ENCODE results near the gene DENND6B.
"Not testable (repeated sequence)": the region's sequence is repeated elsewhere in the genome, so short reads cannot be mapped to it uniquely, and the experiment has no call there.

The DENND6B gene

DNA sequence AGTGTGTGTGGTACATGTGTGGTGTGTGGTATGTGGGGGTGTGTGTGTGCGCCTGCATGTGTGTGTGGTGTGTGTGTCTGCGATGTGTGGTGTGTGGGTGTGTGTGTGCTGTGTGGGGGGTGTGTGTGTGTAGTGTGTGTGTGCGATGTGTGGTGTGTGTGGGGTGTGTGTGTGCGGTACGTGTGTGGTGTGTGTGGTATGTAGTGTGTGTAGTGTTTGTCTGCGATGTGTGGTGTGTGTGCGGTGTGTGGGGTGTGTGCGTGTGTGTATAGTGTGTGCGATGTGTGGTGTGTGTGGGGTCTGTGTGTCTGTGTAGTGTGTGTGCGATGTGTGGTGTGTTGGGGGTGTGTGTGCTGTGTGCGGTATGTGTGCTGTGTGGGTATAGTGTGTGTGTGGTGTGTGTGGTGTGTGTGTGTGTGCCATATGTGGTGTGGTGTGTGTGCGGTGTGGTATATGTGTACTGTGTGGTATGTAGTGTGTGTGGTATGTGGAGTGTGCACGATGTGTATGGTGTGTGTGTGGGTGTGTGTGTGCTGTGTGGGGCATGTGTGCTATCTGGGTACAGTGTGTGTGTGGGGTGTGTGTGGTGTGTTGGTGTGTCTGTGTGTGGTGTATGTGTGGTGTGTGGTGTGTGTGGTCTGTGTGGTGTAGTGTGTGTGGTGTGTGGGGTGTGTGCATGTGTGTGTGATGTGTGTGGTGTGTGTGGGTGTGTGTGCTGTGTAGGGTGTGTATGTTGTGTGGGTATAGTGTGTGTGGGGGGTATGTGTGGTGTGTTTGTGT lies 10.6 kb upstream of the DENND6B start:
- Histone ChIP-seq H3K4me1 (ENCODE audit: low read length) (no peaks in the 10 kb centered on the region; the same call in 1 of the 2 replicates), H3K4me2 (ENCODE audit: low read length) (no peak overlapping the region), H3K27me3 (ENCODE audit: low read depth, low read length) (no peaks in the 10 kb centered on the region), H3K9ac (ENCODE audit: low read length) (no peak overlapping the region), H2AFZ (ENCODE audit: low read depth, low read length) (no peak overlapping the region), H3K4me3 (ENCODE audit: low read length) (no peak overlapping the region), H4K20me1 (ENCODE audit: insufficient read depth, low read length) (no peaks in the 10 kb centered on the region), H3K9me3 (ENCODE audit: insufficient read depth, low read length) (no peaks in the 10 kb centered on the region), H3K36me3 (replicated peaks; ENCODE audit: low read depth, low read length) (no peaks in the 10 kb centered on the region), H3K79me2 (ENCODE audit: low read length) (no peaks in the 10 kb centered on the region), H3K27ac (ENCODE audit: low read length) (no peak overlapping the region)
- TF ChIP-seq, protein P1, sequence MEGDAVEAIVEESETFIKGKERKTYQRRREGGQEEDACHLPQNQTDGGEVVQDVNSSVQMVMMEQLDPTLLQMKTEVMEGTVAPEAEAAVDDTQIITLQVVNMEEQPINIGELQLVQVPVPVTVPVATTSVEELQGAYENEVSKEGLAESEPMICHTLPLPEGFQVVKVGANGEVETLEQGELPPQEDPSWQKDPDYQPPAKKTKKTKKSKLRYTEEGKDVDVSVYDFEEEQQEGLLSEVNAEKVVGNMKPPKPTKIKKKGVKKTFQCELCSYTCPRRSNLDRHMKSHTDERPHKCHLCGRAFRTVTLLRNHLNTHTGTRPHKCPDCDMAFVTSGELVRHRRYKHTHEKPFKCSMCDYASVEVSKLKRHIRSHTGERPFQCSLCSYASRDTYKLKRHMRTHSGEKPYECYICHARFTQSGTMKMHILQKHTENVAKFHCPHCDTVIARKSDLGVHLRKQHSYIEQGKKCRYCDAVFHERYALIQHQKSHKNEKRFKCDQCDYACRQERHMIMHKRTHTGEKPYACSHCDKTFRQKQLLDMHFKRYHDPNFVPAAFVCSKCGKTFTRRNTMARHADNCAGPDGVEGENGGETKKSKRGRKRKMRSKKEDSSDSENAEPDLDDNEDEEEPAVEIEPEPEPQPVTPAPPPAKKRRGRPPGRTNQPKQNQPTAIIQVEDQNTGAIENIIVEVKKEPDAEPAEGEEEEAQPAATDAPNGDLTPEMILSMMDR (IDR thresholded peaks at IDR 0.05; ENCODE audit: low read depth, low read length): no peak
- TF ChIP-seq EZH2phosphoT487 (IDR thresholded peaks at IDR 0.05; ENCODE audit: low read depth): no peak

GRCh38 chr22:50334433-50334832 lies 7.6 kb upstream of the DENND6B start:
- H3K9ac ChIP-seq (ENCODE audit: low read length); H3K27me3 ChIP-seq (ENCODE audit: low read depth, low read length); H4K20me1 ChIP-seq (ENCODE audit: insufficient read depth, low read length); H3K4me2 ChIP-seq (ENCODE audit: low read length); H2AFZ ChIP-seq (ENCODE audit: low read depth, low read length); H3K27ac ChIP-seq (ENCODE audit: low read length); H3K79me2 ChIP-seq (ENCODE audit: low read length); H3K9me3 ChIP-seq (ENCODE audit: insufficient read depth, low read length); H3K4me1 ChIP-seq (ENCODE audit: low read length); H3K36me3 ChIP-seq (replicated peaks; ENCODE audit: low read depth, low read length); H3K4me3 ChIP-seq (ENCODE audit: low read length): not testable (repeated sequence)

DNA sequence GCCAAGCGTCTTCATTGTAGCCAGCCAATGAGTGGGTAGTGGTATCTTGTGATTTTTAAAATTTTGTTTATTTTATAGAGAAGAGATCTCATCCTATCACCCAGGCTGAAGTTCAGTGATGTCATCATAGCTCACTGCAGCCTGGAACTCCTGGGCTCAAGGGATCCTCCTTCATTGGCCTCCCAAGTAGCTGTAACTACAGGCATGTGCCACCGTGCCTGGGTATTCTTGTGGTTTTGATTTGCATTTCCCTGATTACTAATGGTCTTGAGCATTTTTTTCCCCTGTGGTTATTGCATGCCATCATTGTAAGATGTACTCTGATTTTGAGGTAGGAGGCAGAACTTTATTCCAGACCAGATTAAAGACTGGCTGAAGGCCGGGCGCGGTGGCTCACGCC lies 2.4 kb upstream of the DENND6B start:
- no peaks in the 10 kb centered on the region for H3K27me3 ChIP-seq (ENCODE audit: low read depth, low read length)
- H3K79me2 ChIP-seq (ENCODE audit: low read length): peaks cover 3% of the 10 kb centered on the region; the same call in 1 of the 2 replicates
- TF ChIP-seq EZH2phosphoT487 (IDR thresholded peaks at IDR 0.05; ENCODE audit: low read depth): no peak
- TF ChIP-seq, protein P1 (IDR thresholded peaks at IDR 0.05; ENCODE audit: low read depth, low read length): no peak
- no peak overlapping the region for H3K4me3 ChIP-seq (ENCODE audit: low read length)
- H3K9ac ChIP-seq (ENCODE audit: low read length): no peak overlapping the region
- no peak overlapping the region for H3K27ac ChIP-seq (ENCODE audit: low read length)
- no peak overlapping the region for H3K4me2 ChIP-seq (ENCODE audit: low read length)
- H2AFZ ChIP-seq (ENCODE audit: low read depth, low read length): no peak overlapping the region
- no peaks in the 10 kb centered on the region for H3K9me3 ChIP-seq (ENCODE audit: insufficient read depth, low read length)
- H3K4me1 ChIP-seq (ENCODE audit: low read length): peaks cover 3% of the 10 kb centered on the region; the same call in 1 of the 2 replicates
- no peaks in the 10 kb centered on the region for H4K20me1 ChIP-seq (ENCODE audit: insufficient read depth, low read length)
- no peaks in the 10 kb centered on the region for H3K36me3 ChIP-seq (replicated peaks; ENCODE audit: low read depth, low read length)

DNA sequence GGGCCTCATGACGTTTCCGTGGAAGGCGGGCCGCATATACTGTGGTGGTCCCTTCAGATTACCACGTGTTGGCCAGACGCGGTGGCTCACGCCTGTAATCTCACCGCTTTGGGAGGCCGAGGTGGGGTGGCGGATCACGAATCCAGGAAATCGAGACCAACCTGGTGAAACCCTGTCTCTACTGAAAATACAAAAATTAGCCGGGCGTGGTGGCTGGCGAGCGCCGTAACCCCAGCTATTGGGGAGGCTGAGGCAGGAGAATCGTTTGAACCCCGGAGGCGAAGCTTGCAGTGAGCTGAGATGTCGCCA lies 853 bp upstream of the DENND6B start:
- peak overlapping the region; percentile 93 for H3K4me3 ChIP-seq (ENCODE audit: low read length)
- peak overlapping the region; percentile 84 for H3K9ac ChIP-seq (ENCODE audit: low read length)
- H3K9me3 ChIP-seq (ENCODE audit: insufficient read depth, low read length): no peaks in the 10 kb centered on the region
- peaks cover 3% of the 10 kb centered on the region; the same call in 1 of the 2 replicates for H3K79me2 ChIP-seq (ENCODE audit: low read length)
- peak overlapping the region; percentile 92 for H3K4me2 ChIP-seq (ENCODE audit: low read length)
- H3K4me1 ChIP-seq (ENCODE audit: low read length): peaks cover 3% of the 10 kb centered on the region; the same call in 1 of the 2 replicates
- H3K36me3 ChIP-seq (replicated peaks; ENCODE audit: low read depth, low read length): no peaks in the 10 kb centered on the region
- H3K27ac ChIP-seq (ENCODE audit: low read length): peak overlapping the region; percentile 58
- no peaks in the 10 kb centered on the region for H3K27me3 ChIP-seq (ENCODE audit: low read depth, low read length)
- TF ChIP-seq, protein P1 (IDR thresholded peaks at IDR 0.05; ENCODE audit: low read depth, low read length): no peak
- no peak for TF ChIP-seq EZH2phosphoT487 (IDR thresholded peaks at IDR 0.05; ENCODE audit: low read depth)
- no peak overlapping the region for H2AFZ ChIP-seq (ENCODE audit: low read depth, low read length)
- H4K20me1 ChIP-seq (ENCODE audit: insufficient read depth, low read length): no peaks in the 10 kb centered on the region
